B cell (primary cell): ENCODE measurements around the gene ZNF516. TPM values are rescaled to one million over a fixed set of nuclear protein-coding genes. Genes with fewer than 3 reads are reported as not detected.

Experiments used
- ATAC-seq: fragments of 200-7000 bp; cut with Tn5 transposase; one replicate; pipeline ENCODE4 v1.10.0; 2021; ENCODE audit warnings: low read depth, mild to moderate bottlenecking, moderate number of reproducible peaks, moderate library complexity
- CTCF ChIA-PET: fragments of 350-600 bp; sonication (Branson Sonifier 250); formaldehyde crosslinking; loops from one replicate; lab custom pipeline; 2021; ENCODE audit warnings: antibody characterized with exemption, inconsistent platforms; lab: Charles Lee
- POLR2A ChIA-PET: fragments of 350-600 bp; sonication (Branson Sonifier 250); formaldehyde crosslinking; loops from one replicate; lab custom pipeline; 2021; ENCODE audit warnings: antibody characterized with exemption; lab: Charles Lee
- DNase-seq: peaks from one replicate; pipeline ENCODE4 v3.0.0; 2013
- H2AFZ ChIP-seq: 2 replicates; pipeline ENCODE4 v1.6.1; 2012; ENCODE audit warnings: mild to moderate bottlenecking, low read depth, low read length; ENCODE audit not compliant: insufficient read depth, poor library complexity, severe bottlenecking
- H3K27ac ChIP-seq, 2 donors: 1 replicate in 1 of 2; 2 replicates in 1 of 2; pipeline ENCODE4 v1.5.1; 2012 to 2013; ENCODE audit warnings: low read length in 2 of 2, mild to moderate bottlenecking in 2 of 2, moderate library complexity in 1 of 2
- H3K27me3 ChIP-seq, 4 experiments: fragments of 200-600 bp in 1 of 4; sonication (generic) in 1 of 4; replicated peaks in 1 of 4; 1 replicate in 2 of 4; 2 replicates in 2 of 4; pipeline versions ENCODE4 v1.6.1 to v1.7.0; 2013 to 2016; ENCODE audit warnings: low read length in 3 of 4, mild to moderate bottlenecking in 2 of 4, mixed read lengths in 1 of 4, moderate library complexity in 1 of 4; ENCODE audit not compliant: insufficient read depth in 4 of 4, control insufficient read depth in 3 of 4; ENCODE audit errors: control extremely low read depth in 1 of 4
- H3K36me3 ChIP-seq, 2 experiments: replicated peaks in 1 of 2; 1 replicate in 1 of 2; 2 replicates in 1 of 2; pipeline versions ENCODE4 v1.6.1 to v1.7.1; 2013; ENCODE audit warnings: low read length in 1 of 2; ENCODE audit not compliant: insufficient read depth in 2 of 2, control insufficient read depth in 1 of 2; ENCODE audit errors: control extremely low read depth in 1 of 2, extremely low read depth in 1 of 2
- H3K4me1 ChIP-seq, 2 donors: fragments of 200-600 bp in 1 of 2; sonication (generic) in 1 of 2; 1 replicate in 1 of 2; 2 replicates in 1 of 2; pipeline versions ENCODE4 v1.5.1 to v1.6.1; 2013 to 2017; ENCODE audit warnings: low read length in 2 of 2; ENCODE audit not compliant: control insufficient read depth in 2 of 2, insufficient read depth in 2 of 2
- H3K4me2 ChIP-seq: replicated peaks from 2 replicates; pipeline ENCODE3; 2012; ENCODE audit warnings: mild to moderate bottlenecking, low read depth, low read length; ENCODE audit not compliant: poor library complexity, severe bottlenecking
- H3K4me3 ChIP-seq, 5 experiments: fragments of 200-600 bp in 1 of 5; sonication (generic) in 1 of 5; 1 replicate in 3 of 5; 2 replicates in 2 of 5; pipeline versions ENCODE4 v1.5.1 to v1.7.0; 2011 to 2016; ENCODE audit warnings: low read length in 4 of 5, mild to moderate bottlenecking in 4 of 5, low read depth in 2 of 5, control low read depth in 1 of 5, moderate library complexity in 1 of 5; ENCODE audit not compliant: insufficient read depth in 1 of 5; ENCODE audit errors: control extremely low read depth in 1 of 5, extremely low read depth in 1 of 5
- H3K79me2 ChIP-seq: fragments of 200-600 bp; sonication (generic); one replicate; pipeline ENCODE4 v1.6.0; 2016; ENCODE audit warnings: low read length; ENCODE audit not compliant: control insufficient read depth, insufficient read depth
- H3K9ac ChIP-seq: fragments of 200-600 bp; sonication (generic); 2 replicates; pipeline ENCODE4 v1.6.1; 2017; ENCODE audit warnings: mild to moderate bottlenecking, low read length, moderate library complexity
- H3K9me3 ChIP-seq, 3 donors: one replicate each; pipeline versions ENCODE4 v1.6.1 to v1.7.1; 2013; ENCODE audit warnings: low read length in 2 of 3; ENCODE audit not compliant: control insufficient read depth in 2 of 3, insufficient read depth in 1 of 3; ENCODE audit errors: control extremely low read depth in 1 of 3
- H4K20me1 ChIP-seq: 2 replicates; pipeline ENCODE4 v1.6.0; 2012; ENCODE audit warnings: mild to moderate bottlenecking, low read length; ENCODE audit not compliant: insufficient read depth, control insufficient read depth, poor library complexity, severe bottlenecking
- H3K27ac Mint-ChIP-seq: one replicate; pipeline ENCODE4 v1.8.0; 2021; ENCODE audit warnings: mixed read lengths
- H3K27me3 Mint-ChIP-seq: one replicate; pipeline ENCODE4 v1.8.0; 2021; ENCODE audit warnings: mixed read lengths
- H3K4me1 Mint-ChIP-seq: one replicate; pipeline ENCODE4 v1.8.0; 2021; ENCODE audit warnings: mixed read lengths
- H3K4me3 Mint-ChIP-seq: one replicate; pipeline ENCODE4 v1.8.0; 2021; ENCODE audit warnings: mixed read lengths
- H3K9me3 Mint-ChIP-seq: one replicate; pipeline ENCODE4 v1.8.0; 2022; ENCODE audit warnings: mixed read lengths; ENCODE audit not compliant: insufficient read depth
- EZH2 ChIP-seq: IDR thresholded peaks from 2 replicates; pipeline ENCODE4 v1.6.1; 2012; ENCODE audit warnings: borderline replicate concordance, low read depth, mild to moderate bottlenecking, moderate library complexity, low read length; ENCODE audit not compliant: insufficient read depth, poor library complexity, severe bottlenecking
- WGBS: methylation state at CpG from one replicate; pipeline ENCODE4 v1.1.5; 2013; ENCODE audit warnings: missing lambda C conversion rate; ENCODE audit not compliant: insufficient coverage; 5-methylcytosine and 5-hydroxymethylcytosine counted together
- intact Hi-C: fragments of 100-400 bp; cut with micrococcal nuclease; formaldehyde crosslinking; loops from one replicate; pipeline ENCODE4 v1.10.0; 2022
- polyA plus RNA-seq: library from polyadenylated mRNA; depleted of rRNA; stranded (reverse); fragments of >200 nt; gene quantifications from 2 replicates; pipeline ENCODE4 v1.2.3, GENCODE V29; 2012
- total RNA-seq, 2 donors: library from RNA; stranded (reverse); fragments of 120-200 nt in 1 of 2; gene quantifications; 1 replicate in 1 of 2; 2 replicates in 1 of 2; pipeline versions ENCODE4 v1.2.3 to v1.2.4, GENCODE V29; 2013 to 2022
- TF ChIP-seq, protein P1 (sequence below): fragments of 200-600 bp; IDR thresholded peaks from one replicate; pipeline ENCODE4 v1.8.0; 2022; ENCODE audit warnings: antibody characterized with exemption, mild to moderate bottlenecking

Gene ZNF516
- total and polyA plus RNA-seq, 2 donors (not counting 1 experiment from before 2014, with no cell fraction given), result 6.7 to 27.1 TPM

DNA sequence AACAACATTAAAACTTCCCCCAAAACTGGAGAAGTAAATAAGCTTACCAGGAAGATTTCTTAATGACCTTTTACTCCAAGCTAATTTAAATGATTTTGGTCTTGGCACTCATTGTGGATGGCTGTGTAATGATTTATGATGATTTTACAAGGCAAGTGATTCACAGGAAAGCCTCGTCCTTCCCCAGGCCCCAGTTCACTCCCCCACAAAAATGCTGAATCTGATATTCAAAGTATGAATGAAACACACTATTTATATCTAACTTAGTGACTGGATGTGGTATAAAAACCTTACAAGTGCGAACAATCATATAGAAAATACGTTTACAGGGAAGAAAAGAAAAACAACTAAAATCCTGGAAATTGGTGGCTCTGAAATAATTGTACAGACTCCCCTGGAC is 49.8 kb downstream of the ZNF516 start:
- Mint-ChIP-seq H3K4me3 (no peak overlapping the region), H3K27me3 (no peaks in the 10 kb centered on the region), H3K27ac (no peak overlapping the region), H3K4me1 (peaks cover 20% of the 10 kb centered on the region), H3K9me3 (no peaks in the 10 kb centered on the region)
- Histone ChIP-seq H3K4me2 (no peak overlapping the region), H3K36me3 (peaks cover 0 to 17% of the 10 kb centered on the region in 2 experiments), H3K27me3 (no peaks in the 10 kb centered on the region), H3K79me2 (peaks cover 53% of the 10 kb centered on the region), H3K4me3 (no peak overlapping the region), H3K4me1 (peaks cover 10 to 12% of the 10 kb centered on the region in 2 donors), H4K20me1 (peaks cover 42% of the 10 kb centered on the region), H3K27ac (no peak overlapping the region), H2AFZ (no peak overlapping the region), H3K9ac (no peak overlapping the region), H3K9me3 (peaks cover 0 to 4% (median 0%) of the 10 kb centered on the region in 3 donors)
- intact Hi-C loops, result no loop called here
- ChIA-PET CTCF (no interaction called here), POLR2A (no interaction called here)
- no peak for ATAC-seq
- no peak for DNase-seq
- no peak for TF ChIP-seq EZH2
- TF ChIP-seq, protein P1, sequence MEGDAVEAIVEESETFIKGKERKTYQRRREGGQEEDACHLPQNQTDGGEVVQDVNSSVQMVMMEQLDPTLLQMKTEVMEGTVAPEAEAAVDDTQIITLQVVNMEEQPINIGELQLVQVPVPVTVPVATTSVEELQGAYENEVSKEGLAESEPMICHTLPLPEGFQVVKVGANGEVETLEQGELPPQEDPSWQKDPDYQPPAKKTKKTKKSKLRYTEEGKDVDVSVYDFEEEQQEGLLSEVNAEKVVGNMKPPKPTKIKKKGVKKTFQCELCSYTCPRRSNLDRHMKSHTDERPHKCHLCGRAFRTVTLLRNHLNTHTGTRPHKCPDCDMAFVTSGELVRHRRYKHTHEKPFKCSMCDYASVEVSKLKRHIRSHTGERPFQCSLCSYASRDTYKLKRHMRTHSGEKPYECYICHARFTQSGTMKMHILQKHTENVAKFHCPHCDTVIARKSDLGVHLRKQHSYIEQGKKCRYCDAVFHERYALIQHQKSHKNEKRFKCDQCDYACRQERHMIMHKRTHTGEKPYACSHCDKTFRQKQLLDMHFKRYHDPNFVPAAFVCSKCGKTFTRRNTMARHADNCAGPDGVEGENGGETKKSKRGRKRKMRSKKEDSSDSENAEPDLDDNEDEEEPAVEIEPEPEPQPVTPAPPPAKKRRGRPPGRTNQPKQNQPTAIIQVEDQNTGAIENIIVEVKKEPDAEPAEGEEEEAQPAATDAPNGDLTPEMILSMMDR, result no peak
- no CpG with 5 or more reads among the region's 3 CpGs for WGBS

DNA sequence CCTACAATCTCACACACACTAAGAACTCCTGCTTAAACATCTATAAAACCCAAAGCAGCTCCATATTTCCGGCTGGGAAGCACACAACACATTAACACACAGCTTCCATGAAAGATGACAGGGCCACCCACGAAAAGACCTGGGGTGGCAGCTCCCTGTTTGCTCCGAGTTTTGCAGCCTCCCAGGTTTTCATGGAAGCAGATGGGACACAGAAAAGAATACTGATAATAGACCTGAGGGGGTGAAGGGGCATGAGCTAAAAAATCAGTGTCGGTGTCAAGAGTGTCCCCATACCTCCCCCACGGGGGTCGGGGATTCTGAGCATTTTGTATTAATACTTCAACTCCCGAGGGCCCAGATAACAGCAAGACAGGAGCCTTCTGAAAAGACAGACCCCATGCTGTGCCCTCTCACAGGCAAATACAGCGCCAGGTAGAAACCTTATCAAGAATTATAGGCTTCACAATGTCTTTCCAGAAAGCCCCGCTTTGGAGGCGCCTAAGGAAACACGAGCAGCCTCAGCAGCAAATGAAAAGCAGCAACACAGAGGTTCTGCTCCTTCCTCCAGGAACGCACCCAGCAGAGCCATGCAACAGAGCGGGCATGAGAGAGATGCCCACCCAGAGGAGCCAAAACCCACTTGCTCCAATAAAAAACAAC is 50.5 kb downstream of the ZNF516 start:
- TF ChIP-seq, protein P1, result no peak
- no peaks in the 10 kb centered on the region for H3K27me3 Mint-ChIP-seq
- peaks cover 54% of the 10 kb centered on the region for H3K79me2 ChIP-seq

More for the DNA sequence above, 50.5 kb downstream of the ZNF516 start:
- 93% methylated on average over 10 of the region's 13 CpGs for WGBS
- H3K9me3 ChIP-seq, result peaks cover 0 to 4% (median 0%) of the 10 kb centered on the region in 3 donors
- peaks cover 10 to 12% of the 10 kb centered on the region in 2 donors for H3K4me1 ChIP-seq
- no peaks in the 10 kb centered on the region for H3K9me3 Mint-ChIP-seq
- intact Hi-C loops, result no loop called here
- no peak overlapping the region for H3K27ac Mint-ChIP-seq
- H3K4me3 ChIP-seq, result no peak overlapping the region
- peaks cover 0 to 17% of the 10 kb centered on the region in 2 experiments for H3K36me3 ChIP-seq
- H3K9ac ChIP-seq, result no peak overlapping the region
- ATAC-seq (no peak), DNase-seq (no peak)
- H3K4me2 ChIP-seq, result no peak overlapping the region
- H3K4me1 Mint-ChIP-seq, result peaks cover 15% of the 10 kb centered on the region
- H3K4me3 Mint-ChIP-seq, result no peak overlapping the region
- ChIA-PET CTCF (no interaction called here), POLR2A (no interaction called here)
- H4K20me1 ChIP-seq, result peaks cover 42% of the 10 kb centered on the region
- H3K27ac ChIP-seq, result no peak overlapping the region
- no peaks in the 10 kb centered on the region for H3K27me3 ChIP-seq
- no peak overlapping the region for H2AFZ ChIP-seq
